Neuronal stem cell (in vitro differentiated cells): Measurements from ENCODE around the gene SFTPD.
"Not testable (repeated sequence)": the region's sequence is repeated elsewhere in the genome, so short reads cannot be mapped to it uniquely, and the experiment has no call there.

Source experiments
- DNase-seq: peaks from one replicate; pipeline ENCODE4 v3.0.0-alpha.2; 2013; ENCODE audit warnings: low spot score
- H2AFZ ChIP-seq: one replicate; pipeline ENCODE4 v1.6.1; 2013; ENCODE audit warnings: mild to moderate bottlenecking, low read length, inconsistent platforms
- H2AK5ac ChIP-seq: 2 replicates; pipeline ENCODE4 v1.6.1; 2013; ENCODE audit warnings: low read depth, mild to moderate bottlenecking, inconsistent platforms, low read length, moderate library complexity, mixed read lengths
- H2BK120ac ChIP-seq: 2 replicates; pipeline ENCODE4 v1.6.1; 2013; ENCODE audit warnings: low read depth, mild to moderate bottlenecking, inconsistent platforms, low read length, moderate library complexity, mixed read lengths
- H2BK12ac ChIP-seq: one replicate; pipeline ENCODE4 v1.6.1; 2013; ENCODE audit warnings: low read length, inconsistent platforms
- H2BK15ac ChIP-seq: 2 replicates; pipeline ENCODE4 v1.6.1; 2013; ENCODE audit warnings: mild to moderate bottlenecking, low read length, inconsistent platforms, mixed read lengths
- H2BK5ac ChIP-seq: one replicate; pipeline ENCODE4 v1.6.1; 2013; ENCODE audit warnings: inconsistent platforms, mild to moderate bottlenecking, low read length, moderate library complexity
- H3K14ac ChIP-seq: one replicate; pipeline ENCODE4 v1.6.1; 2013; ENCODE audit warnings: low read length, inconsistent platforms
- H3K18ac ChIP-seq: 2 replicates; pipeline ENCODE4 v1.6.1; 2013; ENCODE audit warnings: low read length, inconsistent platforms
- H3K23ac ChIP-seq: 2 replicates; pipeline ENCODE4 v1.6.1; 2013; ENCODE audit warnings: low read depth, mild to moderate bottlenecking, mixed read lengths, low read length, inconsistent platforms; ENCODE audit not compliant: poor library complexity
- H3K27ac ChIP-seq: replicated peaks from 3 replicates; pipeline ENCODE4 v1.5.1; 2013; ENCODE audit warnings: low read length, inconsistent platforms
- H3K27me3 ChIP-seq, 3 experiments: 2 replicates each; pipeline ENCODE4 v1.6.1; 2013; ENCODE audit warnings: low read length in 3 of 3, mild to moderate bottlenecking in 2 of 3, inconsistent platforms in 1 of 3, low read depth in 1 of 3, mixed read lengths in 1 of 3, moderate library complexity in 1 of 3; ENCODE audit not compliant: control insufficient read depth in 3 of 3, insufficient read depth in 3 of 3
- H3K36me3 ChIP-seq, 2 donors: replicated peaks in 1 of 2; 2 replicates each; pipeline ENCODE4 v1.6.1; 2013; ENCODE audit warnings: low read length in 2 of 2; ENCODE audit not compliant: control insufficient read depth in 2 of 2, insufficient read depth in 2 of 2
- H3K4ac ChIP-seq: 2 replicates; pipeline ENCODE4 v1.6.1; 2013; ENCODE audit warnings: inconsistent platforms, mild to moderate bottlenecking, low read length, moderate library complexity
- H3K4me1 ChIP-seq, 2 donors: 1 replicate in 1 of 2; 2 replicates in 1 of 2; pipeline ENCODE4 v1.6.1; 2013; ENCODE audit warnings: low read length in 2 of 2, low read depth in 1 of 2; ENCODE audit not compliant: control insufficient read depth in 2 of 2, insufficient read depth in 1 of 2
- H3K4me2 ChIP-seq: one replicate; pipeline ENCODE4 v1.6.1; 2013; ENCODE audit warnings: mild to moderate bottlenecking, low read length, inconsistent platforms; ENCODE audit not compliant: insufficient read depth, poor library complexity, severe bottlenecking
- H3K4me3 ChIP-seq, 2 donors: 2 replicates each; pipeline ENCODE4 v1.5.1; 2013; ENCODE audit warnings: low read length in 2 of 2, mild to moderate bottlenecking in 2 of 2, inconsistent platforms in 1 of 2, moderate library complexity in 1 of 2
- H3K79me1 ChIP-seq: one replicate; pipeline ENCODE4 v1.6.1; 2013; ENCODE audit warnings: low read depth, mild to moderate bottlenecking, inconsistent platforms, low read length, moderate library complexity
- H3K9ac ChIP-seq: one replicate; pipeline ENCODE4 v1.6.1; 2013; ENCODE audit warnings: mild to moderate bottlenecking, low read depth, low read length, inconsistent platforms; ENCODE audit not compliant: poor library complexity
- H3K9me3 ChIP-seq, 2 donors: replicated peaks in 1 of 2; 2 replicates each; pipeline versions ENCODE3 to v1.6.1; 2013; ENCODE audit warnings: low read length in 2 of 2, mild to moderate bottlenecking in 2 of 2, inconsistent platforms in 1 of 2, low read depth in 1 of 2, mixed read lengths in 1 of 2, moderate library complexity in 1 of 2; ENCODE audit not compliant: control insufficient read depth in 2 of 2, insufficient read depth in 1 of 2
- H4K8ac ChIP-seq: one replicate; pipeline ENCODE4 v1.6.1; 2013; ENCODE audit warnings: low read depth, mild to moderate bottlenecking, inconsistent platforms, low read length, moderate library complexity
- H4K91ac ChIP-seq: one replicate; pipeline ENCODE4 v1.6.1; 2013; ENCODE audit warnings: low read length, low read depth, mild to moderate bottlenecking, inconsistent platforms; ENCODE audit not compliant: poor library complexity
- WGBS, 2 donors: extraction: QIAGEN DNeasy Blood & Tissue Kit; methylation state at CpG; one replicate each; pipeline ENCODE4 v1.1.7; 2013; ENCODE audit warnings: missing lambda C conversion rate in 2 of 2, mixed read lengths in 1 of 2; ENCODE audit not compliant: insufficient read length in 2 of 2, insufficient replicate concordance in 1 of 2; ENCODE audit errors: extremely low coverage in 2 of 2; 5-methylcytosine and 5-hydroxymethylcytosine counted together

SFTPD gene

DNA sequence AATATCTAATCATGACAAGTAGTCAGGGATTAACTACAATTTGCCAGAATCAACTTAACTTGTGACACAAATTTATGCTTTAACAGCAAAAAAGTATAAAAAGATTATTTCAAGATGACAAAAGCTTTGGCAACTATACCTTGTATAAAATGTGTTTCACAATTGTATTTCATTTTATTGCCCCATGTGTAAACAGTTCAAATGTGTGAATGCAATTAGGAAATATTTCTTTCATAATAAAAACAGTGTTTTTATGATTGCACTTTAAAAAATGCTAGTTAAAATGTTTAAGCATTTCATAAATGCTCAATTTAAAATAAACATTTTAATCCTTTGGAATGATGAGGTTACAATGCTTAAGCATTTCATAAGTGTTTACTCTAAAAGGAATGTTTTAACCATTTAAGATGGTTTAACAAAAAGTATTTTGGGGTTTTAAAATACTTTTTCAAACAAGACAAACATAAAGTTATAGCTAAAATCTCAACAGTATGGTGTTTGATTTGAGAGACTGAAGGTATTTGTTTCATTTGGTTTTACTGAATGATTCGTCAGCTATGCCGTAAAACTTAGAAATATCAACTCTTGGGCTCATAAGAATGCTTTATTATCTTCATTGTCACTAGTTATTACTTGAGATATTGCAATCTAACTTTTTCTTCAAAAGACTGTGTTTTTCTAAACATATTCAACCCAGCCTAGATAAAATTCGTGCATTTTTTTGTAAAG, 50.1 kb downstream of the SFTPD start:
- Histone ChIP-seq H2BK12ac (no peak overlapping the region), H3K4me3 (no peak overlapping the region), H2BK5ac (no peak overlapping the region), H3K9ac (no peak overlapping the region), H2BK120ac (no peak overlapping the region), H3K79me1 (no peaks in the 10 kb centered on the region), H3K27ac (no peak overlapping the region), H3K4me2 (no peak overlapping the region), H3K23ac (no peak overlapping the region), H3K4ac (no peak overlapping the region), H3K4me1 (no peaks in the 10 kb centered on the region), H3K27me3 (no peaks in the 10 kb centered on the region), H3K9me3 (no peaks in the 10 kb centered on the region), H2AFZ (no peak overlapping the region), H3K36me3 (no peaks in the 10 kb centered on the region), H2BK15ac (no peak overlapping the region), H4K91ac (no peak overlapping the region), H2AK5ac (no peak overlapping the region), H3K18ac (no peak overlapping the region), H3K14ac (no peak overlapping the region), H4K8ac (no peak overlapping the region)
- no peak for DNase-seq
- WGBS, 2 donors: no CpG with 5 or more reads among the region's 3 CpGs

DNA sequence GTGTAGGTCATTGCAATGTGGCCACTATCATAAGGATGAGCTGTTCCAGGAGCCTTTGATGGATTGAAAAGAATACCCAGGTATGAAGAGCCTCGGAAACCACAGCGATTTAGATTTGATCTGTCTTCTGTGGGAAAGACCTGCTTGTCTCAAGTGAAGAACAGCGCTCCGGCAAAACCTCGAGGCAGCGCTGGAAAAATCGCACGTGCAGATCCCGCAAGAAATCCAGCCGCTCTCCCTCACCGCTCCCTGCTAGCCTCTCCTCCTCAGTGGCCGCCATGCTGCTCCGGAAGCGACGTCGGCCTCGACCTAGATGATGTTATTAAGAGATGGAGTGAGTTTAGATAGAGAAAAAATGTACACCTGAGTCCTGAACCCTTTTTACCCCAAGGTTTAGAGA, 56.0 kb downstream of the SFTPD start:
- H3K27ac ChIP-seq, H2BK120ac ChIP-seq, H3K9ac ChIP-seq, H3K79me1 ChIP-seq, H2BK12ac ChIP-seq, H3K9me3 ChIP-seq, H3K18ac ChIP-seq, DNase-seq, H4K8ac ChIP-seq, H3K4me2 ChIP-seq, H3K4me3 ChIP-seq, H2AFZ ChIP-seq, H4K91ac ChIP-seq, H3K27me3 ChIP-seq, H2BK5ac ChIP-seq, H3K23ac ChIP-seq, H3K36me3 ChIP-seq, H3K4ac ChIP-seq, H3K14ac ChIP-seq, H3K4me1 ChIP-seq, H2AK5ac ChIP-seq, H2BK15ac ChIP-seq: not testable (repeated sequence)
- WGBS, 2 donors: no CpG with 5 or more reads among the region's 17 CpGs

DNA sequence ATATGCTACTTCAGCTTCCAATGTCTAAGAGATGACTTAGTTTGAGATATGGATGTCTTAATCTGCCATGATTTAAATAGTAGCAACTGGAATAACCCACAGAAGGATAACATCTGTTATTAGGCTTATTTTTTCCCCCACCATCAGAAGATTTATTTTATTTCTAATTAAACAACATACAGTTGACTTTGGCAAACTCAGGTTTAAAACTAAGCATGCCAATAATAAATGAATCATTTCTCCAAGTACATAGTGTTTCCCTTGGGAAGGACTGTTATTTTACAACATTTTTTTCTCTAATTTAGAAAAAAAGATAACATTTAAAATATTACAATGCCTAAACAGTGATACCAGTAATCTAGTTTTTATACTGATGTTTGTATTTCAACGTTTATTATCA, 58.4 kb downstream of the SFTPD start:
- Histone ChIP-seq H3K4me2 (no peak overlapping the region), H3K27me3 (peaks cover 0 to 2% (median 0%) of the 10 kb centered on the region in 3 experiments), H2BK5ac (no peak overlapping the region), H3K79me1 (no peaks in the 10 kb centered on the region), H3K9me3 (no peaks in the 10 kb centered on the region), H2BK120ac (no peak overlapping the region), H4K8ac (no peak overlapping the region), H2AFZ (no peak overlapping the region), H3K9ac (no peak overlapping the region), H3K36me3 (no peaks in the 10 kb centered on the region), H3K4me3 (no peak overlapping the region), H3K18ac (no peak overlapping the region), H3K14ac (no peak overlapping the region), H2AK5ac (no peak overlapping the region), H4K91ac (no peak overlapping the region), H3K4me1 (no peaks in the 10 kb centered on the region), H3K4ac (no peak overlapping the region), H2BK12ac (no peak overlapping the region), H2BK15ac (no peak overlapping the region), H3K27ac (no peak overlapping the region), H3K23ac (no peak overlapping the region)
- DNase-seq: no peak
- no CpG with 5 or more reads among the region's 1 CpG for WGBS, 2 donors

DNA sequence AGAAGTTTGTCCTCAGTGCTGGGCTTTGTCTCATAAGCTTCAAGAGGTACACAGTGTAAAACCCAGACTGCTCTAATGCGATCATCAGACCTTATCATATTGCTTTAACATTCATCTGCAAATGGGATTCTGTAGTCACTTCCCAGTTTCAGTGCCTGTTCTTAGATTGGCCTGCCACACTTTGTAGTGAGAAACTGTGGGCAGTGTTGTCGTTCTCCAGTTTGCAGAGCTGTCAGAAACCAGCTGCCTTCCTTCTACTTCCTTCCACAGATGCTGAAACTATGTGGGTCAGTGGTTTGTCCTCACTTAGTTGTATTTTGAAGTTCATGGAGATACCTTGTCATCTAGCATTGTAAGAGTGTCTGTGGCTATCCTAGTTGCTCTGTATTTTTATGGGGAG, 59.9 kb downstream of the SFTPD start:
- H2BK12ac ChIP-seq, H3K23ac ChIP-seq, H3K4me3 ChIP-seq, H3K14ac ChIP-seq, H3K4ac ChIP-seq, H3K36me3 ChIP-seq, H3K27me3 ChIP-seq, H2AK5ac ChIP-seq, H4K91ac ChIP-seq, H3K9ac ChIP-seq, H3K79me1 ChIP-seq, H4K8ac ChIP-seq, H3K9me3 ChIP-seq, H3K4me2 ChIP-seq, H3K18ac ChIP-seq, H2BK15ac ChIP-seq, H2BK120ac ChIP-seq, H2BK5ac ChIP-seq, H2AFZ ChIP-seq, H3K4me1 ChIP-seq, H3K27ac ChIP-seq, DNase-seq: not testable (repeated sequence)
- no CpG with 5 or more reads among the region's 2 CpGs for WGBS, 2 donors
